ENCODE measurements around the gene PLA2R1. TPM values are rescaled to one million over a fixed set of nuclear protein-coding genes. Genes with fewer than 3 reads are reported as not detected.

The PLA2R1 gene
- total and polyA plus RNA-seq, 10 of the 15 experiments (the other 5 are each of a cell fraction or from before 2014, with no cell fraction given): 0.01 to 0.05 (median 0.02) TPM; not detected in 6

GRCh38 chr2:160061533-160061932, 882 bp downstream of the PLA2R1 start (continued):
- no peak for TF ChIP-seq CTCF (IDR thresholded peaks at IDR 0.05 in 2 of 3, conservative IDR thresholded peaks at IDR 0.05 in 1 of 3; ENCODE audit: control insufficient read depth in 2 of 3, extremely low read depth in 1 of 3, insufficient read depth in 1 of 3, low read depth in 3 of 3, low read length in 3 of 3)
- TF ChIP-seq REST (IDR thresholded peaks at IDR 0.05; ENCODE audit: low read depth, low read length): no peak
- no peak for TF ChIP-seq EED (IDR thresholded peaks at IDR 0.05; ENCODE audit: low read depth)
- no peak for TF ChIP-seq ZNF622 (IDR thresholded peaks at IDR 0.05)
- TF ChIP-seq MYC (IDR thresholded peaks at IDR 0.05; ENCODE audit: insufficient read depth, insufficient read length, insufficient replicate concordance, low read length, severe bottlenecking): no peak
- TF ChIP-seq RFX5 (IDR thresholded peaks at IDR 0.05; ENCODE audit: low read depth, low read length): no peak

- no peak overlapping the region for H2AFZ ChIP-seq (ENCODE audit: control insufficient read depth, low read depth, low read length)
- H3K79me2 ChIP-seq (ENCODE audit: control insufficient read depth, insufficient read depth, low read length): no peaks in the 10 kb centered on the region
- no peaks in the 10 kb centered on the region for H3K36me3 ChIP-seq (ENCODE audit: control insufficient read depth in 2 of 2, insufficient read depth in 2 of 2, low read length in 1 of 2)
- no peak for ATAC-seq
- H3K9ac ChIP-seq (ENCODE audit: control insufficient read depth, insufficient read depth, low read length): no peak overlapping the region
- FAIRE-seq: no peak
- H3K4me3 ChIP-seq: no peak overlapping the region
- no peaks in the 10 kb centered on the region for H4K20me1 ChIP-seq (ENCODE audit: control insufficient read depth, insufficient read depth)
- RAD21 ChIA-PET (ENCODE audit: unreplicated experiment): no interaction called here
- BruUV-seq (replicated peaks): no TSS peak
- 8% methylated on average over 2 of the region's 2 CpGs for WGBS (ENCODE audit: insufficient coverage, insufficient replicate concordance, low lambda C conversion rate, missing lambda C conversion rate)
- SMC1A ChIA-PET (ENCODE audit: uncharacterized antibody, unreplicated experiment): no interaction called here
- no peaks in the 10 kb centered on the region for H3K4me1 ChIP-seq (ENCODE audit: control insufficient read depth, insufficient read depth, low read length)
- TF ChIP-seq MXI1 (IDR thresholded peaks at IDR 0.05; ENCODE audit: low read depth, low read length): no peak
- in situ Hi-C loops (cut with MboI) (no loop called here), intact Hi-C loops (cut with micrococcal nuclease; ENCODE audit: unreplicated experiment) (no loop called here)
- H3K9me3 ChIP-seq (replicated peaks; ENCODE audit: control insufficient read depth, insufficient read depth, low read length): no peaks in the 10 kb centered on the region
- DNase-seq (ENCODE audit: low read depth, low spot score): no peak
- no peak overlapping the region for H3K27ac ChIP-seq (ENCODE audit: control insufficient read depth, insufficient read depth)
- POLR2A ChIA-PET: no interaction called here
- peaks cover 6 to 11% of the 10 kb centered on the region in 2 experiments for H3K27me3 ChIP-seq (replicated peaks in 1 of 2; ENCODE audit: control insufficient read depth in 2 of 2, insufficient read depth in 2 of 2, low read length in 1 of 2)
- CTCF ChIA-PET: no interaction called here
- H3K4me2 ChIP-seq (ENCODE audit: control insufficient read depth, insufficient read depth): no peak overlapping the region
These were observed 2.1 kb downstream of the PLA2R1 start for GRCh38 chr2:160060297-160060696.
